OCI-LY3 (cell line): ENCODE data around the gene KRCC1.

ENCODE experiments used
- H2AFZ ChIP-seq: fragments of 200-600, 300-600 bp; shearing (Covaris generic); 2 replicates; pipeline ENCODE4 v1.6.0; 2014; ENCODE audit warnings: antibody characterized with exemption, low read depth, low read length
- H3K27ac ChIP-seq: fragments of 200-600, 300-600 bp; sonication (generic); 2 replicates; pipeline ENCODE4 v1.5.1; 2014; ENCODE audit warnings: mild to moderate bottlenecking, low read length, moderate library complexity, mixed read lengths
- H3K27me3 ChIP-seq: fragments of 200-600, 300-600 bp; sonication (generic); 2 replicates; pipeline ENCODE4 v1.6.1; 2014; ENCODE audit warnings: low read depth, low read length, mixed read lengths
- H3K36me3 ChIP-seq: fragments of 200-600, 300-600 bp; sonication (generic); replicated peaks from 2 replicates; pipeline ENCODE3; 2014; ENCODE audit warnings: low read depth, low read length, mixed read lengths
- H3K4me1 ChIP-seq: fragments of 300-600, 200-600 bp; sonication (generic); 2 replicates; pipeline ENCODE4 v1.6.1; 2014; ENCODE audit warnings: low read length, mixed read lengths
- H3K4me2 ChIP-seq: fragments of 200-600, 300-600 bp; sonication (generic); 2 replicates; pipeline ENCODE4 v1.6.1; 2014; ENCODE audit warnings: low read length, mixed read lengths
- H3K4me3 ChIP-seq: fragments of 300-600, 200-600 bp; sonication (generic); 2 replicates; pipeline ENCODE4 v1.5.1; 2014; ENCODE audit warnings: antibody characterized with exemption, mild to moderate bottlenecking, low read length, moderate library complexity
- H3K79me2 ChIP-seq: fragments of 300-600, 200-600 bp; shearing (Covaris generic); 2 replicates; pipeline ENCODE4 v1.6.1; 2014; ENCODE audit warnings: mild to moderate bottlenecking, low read length, mixed read lengths
- H3K9ac ChIP-seq: fragments of 300-600, 200-600 bp; shearing (Covaris generic); 2 replicates; pipeline ENCODE4 v1.6.0; 2014; ENCODE audit warnings: mild to moderate bottlenecking, low read length, moderate library complexity
- H3K9me3 ChIP-seq: fragments of 200-600, 300-600 bp; shearing (Covaris generic); 2 replicates; pipeline ENCODE4 v1.6.1; 2014; ENCODE audit warnings: low read length, mixed read lengths; ENCODE audit not compliant: insufficient read depth
- H4K20me1 ChIP-seq: fragments of 200-600, 300-600 bp; sonication (generic); 2 replicates; pipeline ENCODE4 v1.6.1; 2016; ENCODE audit warnings: low read length, mixed read lengths; ENCODE audit not compliant: insufficient read depth
- EZH2phosphoT487 ChIP-seq: fragments of 200-600 bp; shearing (Covaris generic); IDR thresholded peaks from 2 replicates; pipeline ENCODE4 v1.6.1; 2018; ENCODE audit warnings: antibody characterized with exemption, mixed run types, low read depth
- TF ChIP-seq, protein P1 (sequence below): fragments of 200-600, 300-600 bp; sonication (generic); IDR thresholded peaks from 2 replicates; pipeline ENCODE4 v1.5.1; 2014; ENCODE audit warnings: antibody characterized with exemption, low read length, low read depth

Gene KRCC1

DNA sequence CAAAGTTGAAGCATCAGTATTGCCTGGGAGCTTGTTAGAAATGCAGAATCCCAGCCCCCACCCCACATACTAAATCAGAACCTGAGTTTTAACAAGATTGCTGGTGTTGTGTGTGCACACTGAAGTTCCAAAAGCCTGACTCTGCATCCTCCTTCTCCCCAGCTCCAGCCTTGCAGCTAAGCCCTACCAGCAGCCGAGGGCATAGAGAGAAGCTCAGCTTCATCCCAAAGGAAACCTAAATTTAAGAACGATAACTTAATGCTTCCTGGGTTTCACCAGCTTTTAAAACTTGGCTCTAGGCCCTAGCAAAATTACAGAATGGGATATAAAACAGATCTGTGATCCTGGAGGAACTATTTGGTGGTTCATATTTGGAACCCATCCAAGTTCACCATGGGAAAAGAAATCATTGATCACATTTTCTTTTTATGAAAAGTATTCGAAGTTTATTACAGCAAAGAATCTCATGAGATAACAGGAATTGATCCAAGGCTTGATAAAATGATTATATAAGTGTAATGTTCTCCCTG lies 23.1 kb upstream of the KRCC1 start:
- Histone ChIP-seq H2AFZ (no peak overlapping the region), H3K27ac (no peak overlapping the region), H3K4me2 (no peak overlapping the region), H4K20me1 (no peaks in the 10 kb centered on the region), H3K4me1 (no peaks in the 10 kb centered on the region), H3K36me3 (no peaks in the 10 kb centered on the region), H3K4me3 (no peak overlapping the region), H3K9ac (no peak overlapping the region), H3K9me3 (no peaks in the 10 kb centered on the region), H3K27me3 (no peaks in the 10 kb centered on the region), H3K79me2 (no peaks in the 10 kb centered on the region)
- no peak for TF ChIP-seq EZH2phosphoT487
- TF ChIP-seq, protein P1, sequence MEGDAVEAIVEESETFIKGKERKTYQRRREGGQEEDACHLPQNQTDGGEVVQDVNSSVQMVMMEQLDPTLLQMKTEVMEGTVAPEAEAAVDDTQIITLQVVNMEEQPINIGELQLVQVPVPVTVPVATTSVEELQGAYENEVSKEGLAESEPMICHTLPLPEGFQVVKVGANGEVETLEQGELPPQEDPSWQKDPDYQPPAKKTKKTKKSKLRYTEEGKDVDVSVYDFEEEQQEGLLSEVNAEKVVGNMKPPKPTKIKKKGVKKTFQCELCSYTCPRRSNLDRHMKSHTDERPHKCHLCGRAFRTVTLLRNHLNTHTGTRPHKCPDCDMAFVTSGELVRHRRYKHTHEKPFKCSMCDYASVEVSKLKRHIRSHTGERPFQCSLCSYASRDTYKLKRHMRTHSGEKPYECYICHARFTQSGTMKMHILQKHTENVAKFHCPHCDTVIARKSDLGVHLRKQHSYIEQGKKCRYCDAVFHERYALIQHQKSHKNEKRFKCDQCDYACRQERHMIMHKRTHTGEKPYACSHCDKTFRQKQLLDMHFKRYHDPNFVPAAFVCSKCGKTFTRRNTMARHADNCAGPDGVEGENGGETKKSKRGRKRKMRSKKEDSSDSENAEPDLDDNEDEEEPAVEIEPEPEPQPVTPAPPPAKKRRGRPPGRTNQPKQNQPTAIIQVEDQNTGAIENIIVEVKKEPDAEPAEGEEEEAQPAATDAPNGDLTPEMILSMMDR = no peak

DNA sequence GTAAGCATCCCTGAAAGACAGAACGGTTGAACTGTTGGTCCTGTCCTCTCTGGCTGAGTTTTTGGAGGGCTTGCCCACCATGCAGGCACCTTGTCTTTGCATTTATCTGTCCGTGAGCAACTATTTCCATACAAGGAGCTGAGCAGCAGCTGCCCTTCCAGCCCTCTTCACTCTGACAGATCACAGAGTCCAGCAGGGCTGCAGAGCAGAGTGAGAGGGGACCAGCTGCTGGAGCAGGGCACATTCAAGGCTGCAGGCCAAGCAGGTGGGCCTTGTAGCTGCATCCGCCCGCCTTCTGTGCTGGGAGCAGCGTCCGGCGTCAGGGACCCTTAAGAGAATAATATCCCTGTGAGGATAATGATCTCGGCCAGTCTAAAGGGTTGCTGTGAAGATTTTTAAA lies 21.5 kb upstream of the KRCC1 start:
- no peak for TF ChIP-seq EZH2phosphoT487
- TF ChIP-seq, protein P1 = no peak
- Histone ChIP-seq H3K36me3 (no peaks in the 10 kb centered on the region), H3K9me3 (no peaks in the 10 kb centered on the region), H2AFZ (no peak overlapping the region), H3K4me3 (no peak overlapping the region), H3K9ac (no peak overlapping the region), H4K20me1 (no peaks in the 10 kb centered on the region), H3K27ac (no peak overlapping the region), H3K79me2 (no peaks in the 10 kb centered on the region), H3K27me3 (no peaks in the 10 kb centered on the region), H3K4me1 (no peaks in the 10 kb centered on the region), H3K4me2 (no peak overlapping the region)

DNA sequence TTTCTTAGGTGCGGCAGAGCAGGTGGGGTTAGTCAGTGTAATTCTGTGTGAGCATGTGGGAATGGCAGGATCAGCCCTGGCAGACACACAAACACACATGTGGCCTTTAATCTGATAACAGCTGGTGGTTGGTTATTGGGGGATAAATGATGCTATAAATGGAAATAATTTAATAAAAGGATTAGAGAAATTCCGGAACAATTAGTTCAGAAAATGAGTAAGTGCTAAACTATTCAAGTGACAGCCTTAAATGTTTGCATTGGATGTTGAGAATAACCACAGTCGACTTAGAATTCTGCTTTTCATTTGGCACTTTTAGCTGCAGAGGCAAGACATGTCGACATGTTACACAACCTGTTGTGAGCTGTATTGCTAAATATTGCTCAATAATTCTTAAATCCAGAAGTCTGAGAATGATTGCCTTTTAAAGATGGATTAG lies 19.3 kb upstream of the KRCC1 start:
- no peak overlapping the region for H3K9ac ChIP-seq
- no peak overlapping the region for H3K4me2 ChIP-seq
- H2AFZ ChIP-seq = no peak overlapping the region
- H3K27ac ChIP-seq = no peak overlapping the region
- no peaks in the 10 kb centered on the region for H3K36me3 ChIP-seq
- no peaks in the 10 kb centered on the region for H3K9me3 ChIP-seq
- H4K20me1 ChIP-seq = no peaks in the 10 kb centered on the region
- H3K27me3 ChIP-seq = no peaks in the 10 kb centered on the region
- H3K79me2 ChIP-seq = no peaks in the 10 kb centered on the region
- no peaks in the 10 kb centered on the region for H3K4me1 ChIP-seq
- TF ChIP-seq EZH2phosphoT487 = no peak
- TF ChIP-seq, protein P1 = no peak
- H3K4me3 ChIP-seq = no peak overlapping the region

DNA sequence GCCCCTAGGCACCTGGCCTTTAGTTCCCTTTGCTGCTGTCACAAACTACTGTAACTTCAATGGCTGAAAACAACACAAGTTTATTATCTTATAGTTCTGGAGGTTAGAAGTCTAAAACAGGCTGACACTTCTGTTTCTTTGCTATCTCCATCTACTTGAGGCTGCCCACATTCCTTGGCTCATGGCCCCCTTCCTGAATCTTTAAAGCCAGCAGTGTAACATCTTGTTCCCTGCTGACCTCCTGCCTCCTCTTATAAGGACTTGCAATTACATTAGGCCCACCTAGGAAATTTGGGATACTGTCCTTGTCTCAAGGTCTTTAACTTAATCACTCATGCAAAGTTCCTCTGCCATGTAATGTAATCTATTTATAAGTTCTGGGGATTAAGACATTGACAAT lies 18.6 kb upstream of the KRCC1 start:
- H3K9ac ChIP-seq = no peak overlapping the region
- no peaks in the 10 kb centered on the region for H4K20me1 ChIP-seq
- H3K27ac ChIP-seq = no peak overlapping the region
- no peaks in the 10 kb centered on the region for H3K9me3 ChIP-seq
- H3K36me3 ChIP-seq = no peaks in the 10 kb centered on the region
- no peak overlapping the region for H3K4me3 ChIP-seq
- no peaks in the 10 kb centered on the region for H3K27me3 ChIP-seq
- no peak overlapping the region for H3K4me2 ChIP-seq
- TF ChIP-seq, protein P1 = no peak
- TF ChIP-seq EZH2phosphoT487 = no peak
- H3K4me1 ChIP-seq = no peaks in the 10 kb centered on the region
- no peak overlapping the region for H2AFZ ChIP-seq
- H3K79me2 ChIP-seq = no peaks in the 10 kb centered on the region
